PFSK-1 (cell line): ENCODE results near the gene CD302.

ENCODE experiments used
- POLR2AphosphoS5 ChIP-seq: IDR thresholded peaks from 2 replicates; pipeline ENCODE4 v1.6.1; 2012; ENCODE audit warnings: low read depth, mild to moderate bottlenecking, control low read depth, low read length, moderate library complexity
- SIN3A ChIP-seq: IDR thresholded peaks from 2 replicates; pipeline ENCODE4 v1.6.1; 2012; ENCODE audit warnings: mild to moderate bottlenecking, low read length, moderate library complexity, borderline replicate concordance; ENCODE audit not compliant: insufficient read depth
- TAF1 ChIP-seq: IDR thresholded peaks from 2 replicates; pipeline ENCODE4 v1.6.1; 2012; ENCODE audit warnings: low read length, control low read depth, borderline replicate concordance; ENCODE audit not compliant: insufficient read depth

- TF ChIP-seq TAF1 (no peak), POLR2AphosphoS5 (no peak), SIN3A (no peak)
Observed at GRCh38 chr2:159804941-159805340, 6.9 kb upstream of the CD302 start.
